GM23248 (cell line): ENCODE results near the gene CAPS2.

Source experiments
- EZH2 ChIP-seq: fragments of 200-600 bp; sonication (generic); IDR thresholded peaks from 2 replicates; pipeline ENCODE4 v1.6.1; 2018; ENCODE audit warnings: antibody characterized with exemption, mild to moderate bottlenecking; ENCODE audit not compliant: insufficient read depth, poor library complexity, severe bottlenecking
- EZH2phosphoT487 ChIP-seq: fragments of 200-600 bp; sonication (generic); IDR thresholded peaks from 2 replicates; pipeline ENCODE4 v1.6.1; 2018; ENCODE audit warnings: antibody characterized with exemption, moderate library complexity, mild to moderate bottlenecking, low read depth; ENCODE audit not compliant: insufficient read depth

DNA sequence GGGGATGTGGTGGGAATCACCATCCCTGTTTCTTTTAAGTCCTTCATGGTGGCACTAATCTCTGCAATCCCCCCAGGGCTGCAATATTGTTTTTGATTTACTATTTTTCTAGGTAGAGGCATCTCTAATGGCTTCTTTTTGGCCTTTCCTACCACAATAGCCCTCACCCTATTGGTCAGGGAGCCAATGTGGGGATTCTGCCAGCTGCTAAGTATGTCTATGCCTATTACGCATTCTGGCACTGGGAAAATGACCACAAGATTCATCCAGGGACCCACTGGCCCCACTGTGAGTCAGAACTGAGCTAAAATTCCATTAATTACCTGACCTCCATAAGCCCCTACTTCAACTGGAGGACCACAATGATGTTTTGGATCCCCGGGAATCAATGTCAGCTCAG, 44.8 kb upstream of the CAPS2 start:
- no peak for TF ChIP-seq EZH2
- TF ChIP-seq EZH2phosphoT487, result no peak
